A673 (cell line): ENCODE data around the gene ANKRD11. TPM values are rescaled to one million over a fixed set of nuclear protein-coding genes. Genes with fewer than 3 reads are reported as not detected.

Experiments
- BruUV-seq: library from RNA; stranded (reverse); fragments of 400-500 nt; replicated peaks from 2 replicates; lab custom pipeline; 2021; lab: Mats Ljungman, UMichigan
- CTCF ChIA-PET: fragments of 300-600 bp; sonication (Branson Sonifier 250); formaldehyde crosslinking; loops from one replicate; lab custom pipeline; 2022; ENCODE audit warnings: antibody characterized with exemption; lab: Charles Lee
- POLR2A ChIA-PET: fragments of 300-600 bp; sonication (Branson Sonifier 250); formaldehyde crosslinking; loops from one replicate; lab custom pipeline; 2022; ENCODE audit warnings: antibody characterized with exemption; ENCODE audit not compliant: low non-redundant PET; lab: Charles Lee
- DNase-seq: peaks from one replicate; pipeline ENCODE4 v3.0.0-alpha.2; 2015; ENCODE audit warnings: low spot score
- H3K27ac ChIP-seq: fragments of 200-600 bp; sonication (generic); 2 replicates; pipeline ENCODE4 v1.5.1; 2016; ENCODE audit warnings: mixed run types, low read depth, mild to moderate bottlenecking, mixed read lengths, antibody characterized with exemption, low read length; ENCODE audit not compliant: poor library complexity, severe bottlenecking
- H3K27me3 ChIP-seq: fragments of 200-600 bp; sonication (generic); replicated peaks from 2 replicates; pipeline ENCODE4 v1.6.1; 2017; ENCODE audit warnings: mixed run types, low read depth, mild to moderate bottlenecking, mixed read lengths, antibody characterized with exemption, low read length; ENCODE audit not compliant: insufficient read depth, poor library complexity
- H3K36me3 ChIP-seq: fragments of 200-600 bp; sonication (generic); 2 replicates; pipeline ENCODE4 v1.6.1; 2016; ENCODE audit warnings: mixed run types, mild to moderate bottlenecking, mixed read lengths, antibody characterized with exemption, low read length; ENCODE audit not compliant: insufficient read depth, poor library complexity, severe bottlenecking
- H3K4me1 ChIP-seq: fragments of 200-600 bp; sonication (generic); 2 replicates; pipeline ENCODE4 v1.6.1; 2017; ENCODE audit warnings: mixed run types, mild to moderate bottlenecking, mixed read lengths, antibody characterized with exemption, low read length; ENCODE audit not compliant: insufficient read depth, poor library complexity, severe bottlenecking
- H3K4me3 ChIP-seq: fragments of 200-600 bp; sonication (generic); 2 replicates; pipeline ENCODE4 v1.5.1; 2016; ENCODE audit warnings: low read depth, mixed run types, mild to moderate bottlenecking, mixed read lengths, low read length; ENCODE audit not compliant: poor library complexity, severe bottlenecking
- H3K9me3 ChIP-seq: fragments of 200-600 bp; sonication (generic); 2 replicates; pipeline ENCODE4 v1.6.1; 2016; ENCODE audit warnings: mixed run types, low read depth, mild to moderate bottlenecking, mixed read lengths, antibody characterized with exemption, low read length; ENCODE audit not compliant: poor library complexity, severe bottlenecking
- EZH2 ChIP-seq: fragments of 200-600 bp; sonication (generic); IDR thresholded peaks from 2 replicates; pipeline ENCODE4 v1.6.1; 2017; ENCODE audit warnings: borderline replicate concordance, low read depth, mild to moderate bottlenecking, mixed read lengths, antibody characterized with exemption, low read length; ENCODE audit not compliant: poor library complexity, severe bottlenecking
- intact Hi-C: fragments of 100-400 bp; cut with micrococcal nuclease; formaldehyde crosslinking; loops from one replicate; pipeline ENCODE4 v1.10.0; 2022; ENCODE audit not compliant: unreplicated experiment
- total RNA-seq: library from RNA; stranded (reverse); gene quantifications from 2 replicates; pipeline ENCODE4 v1.2.3, GENCODE V29; 2021
- TF ChIP-seq, protein P1 (sequence below): fragments of 300-800, 200-600 bp; sonication (generic); conservative IDR thresholded peaks from 2 replicates; pipeline ENCODE4 v1.5.1; 2017; ENCODE audit warnings: low read depth, mild to moderate bottlenecking, antibody characterized with exemption, low read length, moderate library complexity, mixed read lengths

The ANKRD11 gene
- total RNA-seq, 1 experiment from 2014 or later: 217 TPM

DNA sequence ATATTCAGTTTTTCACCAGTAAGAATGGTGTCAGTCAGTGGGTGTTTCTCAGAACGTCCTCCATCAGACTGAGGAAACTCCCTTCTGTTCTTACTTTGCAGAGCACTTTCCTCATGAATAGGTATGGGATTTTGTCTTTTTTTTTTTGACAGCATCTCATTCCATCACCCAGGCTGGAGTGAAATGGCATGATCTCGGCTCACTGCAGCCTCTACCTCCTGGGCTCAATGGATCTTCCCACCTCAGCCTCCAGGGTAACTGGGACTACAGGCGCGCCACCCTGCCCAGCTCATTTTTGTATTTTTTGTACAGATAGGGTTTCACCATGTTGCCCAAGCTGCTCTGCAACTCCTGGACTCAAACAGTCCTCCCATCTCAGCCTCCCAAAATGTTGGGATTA is 142.6 kb downstream of the ANKRD11 start:
- Histone ChIP-seq H3K4me1 (peaks cover 21% of the 10 kb centered on the region), H3K4me3 (no peak overlapping the region), H3K36me3 (no peaks in the 10 kb centered on the region), H3K27ac (no peak overlapping the region), H3K27me3 (no peaks in the 10 kb centered on the region), H3K9me3 (no peaks in the 10 kb centered on the region)
- intact Hi-C loops: no loop called here
- TF ChIP-seq, protein P1, sequence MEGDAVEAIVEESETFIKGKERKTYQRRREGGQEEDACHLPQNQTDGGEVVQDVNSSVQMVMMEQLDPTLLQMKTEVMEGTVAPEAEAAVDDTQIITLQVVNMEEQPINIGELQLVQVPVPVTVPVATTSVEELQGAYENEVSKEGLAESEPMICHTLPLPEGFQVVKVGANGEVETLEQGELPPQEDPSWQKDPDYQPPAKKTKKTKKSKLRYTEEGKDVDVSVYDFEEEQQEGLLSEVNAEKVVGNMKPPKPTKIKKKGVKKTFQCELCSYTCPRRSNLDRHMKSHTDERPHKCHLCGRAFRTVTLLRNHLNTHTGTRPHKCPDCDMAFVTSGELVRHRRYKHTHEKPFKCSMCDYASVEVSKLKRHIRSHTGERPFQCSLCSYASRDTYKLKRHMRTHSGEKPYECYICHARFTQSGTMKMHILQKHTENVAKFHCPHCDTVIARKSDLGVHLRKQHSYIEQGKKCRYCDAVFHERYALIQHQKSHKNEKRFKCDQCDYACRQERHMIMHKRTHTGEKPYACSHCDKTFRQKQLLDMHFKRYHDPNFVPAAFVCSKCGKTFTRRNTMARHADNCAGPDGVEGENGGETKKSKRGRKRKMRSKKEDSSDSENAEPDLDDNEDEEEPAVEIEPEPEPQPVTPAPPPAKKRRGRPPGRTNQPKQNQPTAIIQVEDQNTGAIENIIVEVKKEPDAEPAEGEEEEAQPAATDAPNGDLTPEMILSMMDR: no peak
- TF ChIP-seq EZH2: no peak
- DNase-seq: no peak
- CTCF ChIA-PET: no interaction called here
- POLR2A ChIA-PET: no interaction called here
- BruUV-seq: no TSS peak

GRCh38 chr16:89346869-89347268 is 143.5 kb downstream of the ANKRD11 start:
- intact Hi-C loops: no loop called here
- TF ChIP-seq, protein P1: no peak
- no peak for TF ChIP-seq EZH2
- H3K4me3 ChIP-seq: no peak overlapping the region
- CTCF ChIA-PET: interaction anchor here (0.5 kb wide), 1 partner anchor 11 kb away, joined by 3 read pairs; no protein-coding TSS in a partner anchor
- DNase-seq: no peak
- POLR2A ChIA-PET: no interaction called here
- H3K4me1 ChIP-seq: peaks cover 21% of the 10 kb centered on the region
- no peak overlapping the region for H3K27ac ChIP-seq
- BruUV-seq: no TSS peak
- H3K9me3 ChIP-seq: no peaks in the 10 kb centered on the region
- H3K27me3 ChIP-seq: no peaks in the 10 kb centered on the region
- no peaks in the 10 kb centered on the region for H3K36me3 ChIP-seq

DNA sequence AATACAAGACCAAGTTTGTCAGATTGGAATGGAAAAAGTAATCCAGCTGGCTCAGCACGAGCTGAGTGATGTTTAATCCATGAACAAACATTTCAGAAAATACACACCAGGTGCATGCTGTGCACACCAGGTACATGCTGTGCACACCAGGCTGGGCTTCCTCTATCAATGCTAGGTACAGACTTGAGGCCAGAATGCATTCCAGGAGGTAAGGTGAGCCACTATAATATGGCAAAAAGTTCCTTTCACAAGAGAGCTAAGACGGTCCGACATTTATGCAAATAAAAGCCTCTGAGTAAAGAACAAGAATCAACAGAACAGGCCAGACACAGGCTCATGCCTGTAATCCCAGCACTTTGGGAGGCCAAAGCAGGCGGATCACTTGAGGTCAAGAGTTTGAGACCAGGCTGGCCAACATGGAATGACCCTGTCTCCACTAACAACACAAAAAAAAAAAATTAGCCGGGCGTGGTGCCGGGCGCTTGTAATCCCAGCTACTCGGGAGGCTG is 144.7 kb downstream of the ANKRD11 start:
- Histone ChIP-seq H3K36me3 (no peaks in the 10 kb centered on the region), H3K27me3 (no peaks in the 10 kb centered on the region), H3K9me3 (no peaks in the 10 kb centered on the region), H3K4me1 (peaks cover 32% of the 10 kb centered on the region), H3K27ac (peak overlapping the region; percentile 43), H3K4me3 (no peak overlapping the region)
- POLR2A ChIA-PET: no interaction called here
- no peak for DNase-seq
- TF ChIP-seq, protein P1: no peak
- TF ChIP-seq EZH2: no peak
- no TSS peak for BruUV-seq
- CTCF ChIA-PET: no interaction called here
- intact Hi-C loops: no loop called here
